ENCODE data around the gene PARD3. TPM values are rescaled to one million over a fixed set of nuclear protein-coding genes. Genes with fewer than 3 reads are reported as not detected.

The PARD3 gene
- total RNA-seq, 6 donors from 2014 or later: 30.6 to 108 (median 50.6) TPM

GRCh38 chr10:34475786-34476185 lies 339.3 kb downstream of the PARD3 start:
- no peaks in the 10 kb centered on the region for H3K36me3 ChIP-seq
- H3K27me3 ChIP-seq: no peaks in the 10 kb centered on the region
- TF ChIP-seq POLR2AphosphoS5 (IDR thresholded peaks at IDR 0.05) (no peak), CTCF (IDR thresholded peaks at IDR 0.05) (no peak), POLR2A (IDR thresholded peaks at IDR 0.05) (no peak), EP300 (IDR thresholded peaks at IDR 0.05) (no peak)
- H3K9me3 ChIP-seq: no peaks in the 10 kb centered on the region
- H3K4me3 ChIP-seq: no peak overlapping the region
- ATAC-seq (ENCODE audit: low FRiP score in 2 of 2) (no peak), DNase-seq (no peak)
- peaks cover 0 to 3% (median 0%) of the 10 kb centered on the region in 4 donors for H3K4me1 ChIP-seq
- 83 to 87% methylated on average over 5 of the region's 5 CpGs for WGBS, 2 donors
- no peak overlapping the region for H3K27ac ChIP-seq

- DNase-seq: no peak
- Histone ChIP-seq H3K9me3 (no peaks in the 10 kb centered on the region), H3K27ac (no peak overlapping the region), H3K4me3 (no peak overlapping the region), H3K36me3 (no peaks in the 10 kb centered on the region), H3K27me3 (no peaks in the 10 kb centered on the region), H3K4me1 (peaks cover 0 to 3% (median 0%) of the 10 kb centered on the region in 4 donors)
- TF ChIP-seq CTCF (IDR thresholded peaks at IDR 0.05): no peak
- TF ChIP-seq POLR2A (IDR thresholded peaks at IDR 0.05): no peak
- TF ChIP-seq POLR2AphosphoS5 (IDR thresholded peaks at IDR 0.05): no peak
- no peak for TF ChIP-seq EP300 (IDR thresholded peaks at IDR 0.05)
- no peak for ATAC-seq (ENCODE audit: low FRiP score in 2 of 2)
- WGBS, 2 donors: 65 to 73% methylated on average over 2 of the region's 2 CpGs
Observed at GRCh38 chr10:34475274-34475646, 339.8 kb downstream of the PARD3 start.

GRCh38 chr10:34474555-34475273 lies 340.4 kb downstream of the PARD3 start:
- ATAC-seq (ENCODE audit: low FRiP score in 2 of 2) (no peak), DNase-seq (no peak)
- Histone ChIP-seq H3K36me3 (no peaks in the 10 kb centered on the region), H3K4me3 (no peak overlapping the region), H3K27ac (peak overlapping the region in 1 of 4 donors; percentile 27), H3K9me3 (no peaks in the 10 kb centered on the region), H3K4me1 (peaks cover 0 to 3% (median 0%) of the 10 kb centered on the region in 4 donors), H3K27me3 (no peaks in the 10 kb centered on the region)
- no peak for TF ChIP-seq CTCF (IDR thresholded peaks at IDR 0.05)
- TF ChIP-seq POLR2A (IDR thresholded peaks at IDR 0.05): no peak
- TF ChIP-seq EP300 (IDR thresholded peaks at IDR 0.05): no peak
- TF ChIP-seq POLR2AphosphoS5 (IDR thresholded peaks at IDR 0.05): no peak
- WGBS, 2 donors: 92 to 93% methylated on average over 5 of the region's 5 CpGs

- peaks cover 0 to 3% (median 0%) of the 10 kb centered on the region in 4 donors for H3K4me1 ChIP-seq
- DNase-seq (no peak), ATAC-seq (ENCODE audit: low FRiP score in 2 of 2) (peak in 1 of 2 donors; percentile 57)
- 80 to 86% methylated on average over 2 of the region's 2 CpGs for WGBS, 2 donors
- no peak for TF ChIP-seq EP300 (IDR thresholded peaks at IDR 0.05)
- no peak for TF ChIP-seq CTCF (IDR thresholded peaks at IDR 0.05)
- no peak for TF ChIP-seq POLR2AphosphoS5 (IDR thresholded peaks at IDR 0.05)
- TF ChIP-seq POLR2A (IDR thresholded peaks at IDR 0.05): no peak
- no peaks in the 10 kb centered on the region for H3K36me3 ChIP-seq
- H3K9me3 ChIP-seq: no peaks in the 10 kb centered on the region
- H3K27me3 ChIP-seq: no peaks in the 10 kb centered on the region
- H3K4me3 ChIP-seq: no peak overlapping the region
- H3K27ac ChIP-seq: no peak overlapping the region
Observed at GRCh38 chr10:34474009-34474376, 341.1 kb downstream of the PARD3 start.
